WTC11 (cell line): ENCODE data around the gene CCDC34. TPM values are rescaled to one million over a fixed set of nuclear protein-coding genes. Genes with fewer than 3 reads are reported as not detected.

ENCODE experiments used
- ATF2 ChIP-seq: sonication (generic); formaldehyde crosslinking; IDR thresholded peaks from 2 replicates; pipeline ENCODE4 v1.8.1; 2022; ENCODE audit warnings: low read depth, missing genetic modification reagents, borderline replicate concordance
- ERG ChIP-seq: fragments of 250-450 bp; sonication (Bioruptor Pico); IDR thresholded peaks from 2 replicates; pipeline ENCODE4 v1.8.0; 2021; ENCODE audit warnings: mild to moderate bottlenecking
- ESRRA ChIP-seq: sonication (generic); formaldehyde crosslinking; IDR thresholded peaks from 2 replicates; pipeline ENCODE4 v1.8.1; 2022; ENCODE audit warnings: mild to moderate bottlenecking, missing genetic modification reagents, borderline replicate concordance
- FOXP4 ChIP-seq: sonication (generic); formaldehyde crosslinking; IDR thresholded peaks from 2 replicates; pipeline ENCODE4 v1.8.0; 2022; ENCODE audit warnings: mild to moderate bottlenecking, missing genetic modification reagents
- GRHL2 ChIP-seq: fragments of 250-450 bp; sonication (Bioruptor Pico); IDR thresholded peaks from 2 replicates; pipeline ENCODE4 v1.8.0; 2022; ENCODE audit warnings: mild to moderate bottlenecking, moderate library complexity; ENCODE audit not compliant: insufficient replicate concordance, severe bottlenecking
- HMGA2 ChIP-seq: fragments of 250-450 bp; sonication (Bioruptor Pico); IDR thresholded peaks from 2 replicates; pipeline ENCODE4 v1.4.0; 2021; ENCODE audit warnings: mild to moderate bottlenecking, moderate library complexity
- NR1H2 ChIP-seq: sonication (generic); formaldehyde crosslinking; IDR thresholded peaks from 2 replicates; pipeline ENCODE4 v1.9.0; 2021; ENCODE audit warnings: mild to moderate bottlenecking, moderate library complexity, missing genetic modification reagents
- PREB ChIP-seq: sonication (generic); formaldehyde crosslinking; IDR thresholded peaks from 2 replicates; pipeline ENCODE4 v1.8.1; 2022; ENCODE audit warnings: mild to moderate bottlenecking, missing genetic modification reagents, moderate library complexity, borderline replicate concordance
- RORB ChIP-seq: fragments of 250-450 bp; sonication (Bioruptor Pico); IDR thresholded peaks from 2 replicates; pipeline ENCODE4 v1.9.0; 2021; ENCODE audit warnings: mild to moderate bottlenecking
- SMAD3 ChIP-seq: sonication (generic); formaldehyde crosslinking; IDR thresholded peaks from 2 replicates; pipeline ENCODE4 v1.8.0; 2022; ENCODE audit warnings: missing genetic modification reagents, mild to moderate bottlenecking, borderline replicate concordance
- STAT6 ChIP-seq: sonication (generic); formaldehyde crosslinking; conservative IDR thresholded peaks from 2 replicates; pipeline ENCODE4 v1.8.1; 2023; ENCODE audit warnings: mild to moderate bottlenecking, low read depth, missing genetic modification reagents, moderate library complexity
- USF2 ChIP-seq: sonication (generic); formaldehyde crosslinking; IDR thresholded peaks from 2 replicates; pipeline ENCODE4 v1.8.1; 2023; ENCODE audit warnings: mild to moderate bottlenecking, missing genetic modification reagents, moderate library complexity
- ZNF138 ChIP-seq: sonication (generic); formaldehyde crosslinking; conservative IDR thresholded peaks from 2 replicates; pipeline ENCODE4 v1.8.1; 2022; ENCODE audit warnings: mild to moderate bottlenecking, moderate library complexity, missing genetic modification reagents
- ZNF219 ChIP-seq: sonication (generic); formaldehyde crosslinking; IDR thresholded peaks from 2 replicates; pipeline ENCODE4 v1.8.0; 2023; ENCODE audit warnings: missing genetic modification reagents, mild to moderate bottlenecking, borderline replicate concordance
- ZNF512 ChIP-seq: sonication (generic); formaldehyde crosslinking; IDR thresholded peaks from 2 replicates; pipeline ENCODE4 v1.8.1; 2022; ENCODE audit warnings: missing genetic modification reagents, borderline replicate concordance
- total RNA-seq: library from RNA; stranded (reverse); gene quantifications from 3 replicates; pipeline ENCODE4 v1.2.3, GENCODE V29; 2021
- TF ChIP-seq, protein P1 (sequence below): fragments of 200-600 bp; IDR thresholded peaks from 2 replicates; pipeline ENCODE4 v1.8.0; 2022; ENCODE audit warnings: antibody characterized with exemption
- TF ChIP-seq, protein P2 (sequence below): sonication (generic); formaldehyde crosslinking; IDR thresholded peaks from 2 replicates; pipeline ENCODE4 v1.8.1; 2023; ENCODE audit warnings: mild to moderate bottlenecking, missing genetic modification reagents
- TF ChIP-seq, protein P3 (sequence below): fragments of 250-450 bp; sonication (Bioruptor Pico); IDR thresholded peaks from 2 replicates; pipeline ENCODE4 v1.9.0; 2021; ENCODE audit warnings: moderate library complexity, mild to moderate bottlenecking, inconsistent platforms, borderline replicate concordance

The CCDC34 gene
- total RNA-seq, 1 experiment from 2014 or later = 23.7 TPM

DNA sequence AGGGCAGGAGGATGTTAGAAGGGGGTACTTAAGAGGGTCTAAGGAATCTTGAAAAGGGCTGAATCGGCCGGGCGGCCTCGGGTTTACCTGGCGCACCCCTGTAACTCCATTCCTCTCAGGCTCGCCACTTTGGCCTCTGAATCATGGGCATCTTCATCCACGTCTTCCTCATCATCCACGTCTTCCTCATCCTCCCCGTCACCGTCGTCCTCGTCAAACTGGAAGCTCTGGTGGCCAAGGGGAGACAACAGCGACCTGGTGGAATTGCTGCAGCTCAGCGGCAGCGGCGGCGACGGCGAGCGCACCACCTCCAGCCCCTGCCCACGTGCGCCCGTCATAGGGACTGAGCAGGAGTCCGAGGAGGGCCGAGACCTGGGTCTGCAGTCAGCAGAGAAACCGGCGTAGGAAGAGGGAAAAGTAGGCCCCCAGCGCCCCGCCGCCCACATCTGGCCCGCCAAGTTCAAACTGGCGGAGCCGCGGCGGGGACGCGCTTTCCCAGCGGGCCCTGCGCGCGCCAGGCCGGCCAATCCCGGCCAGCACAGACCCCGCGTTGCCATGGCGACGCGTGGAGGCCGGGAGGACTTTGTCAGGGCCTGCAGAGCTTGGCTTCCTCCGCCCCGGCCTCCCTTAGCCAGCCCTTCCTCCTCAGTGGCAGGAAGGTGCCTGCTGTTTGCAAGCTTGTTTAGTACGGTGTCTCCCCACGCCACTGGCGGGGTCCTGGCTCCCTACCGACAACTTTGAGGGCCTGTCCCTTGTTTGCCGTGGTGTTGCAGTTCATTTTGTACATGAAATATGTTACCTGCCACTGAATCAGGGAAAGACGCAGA, at the start of gene CCDC34 (continued):
- TF ChIP-seq FOXP4 (CRISPR knock-in tag) (no peak), ZNF219 (CRISPR knock-in tag) (no peak), ZNF138 (CRISPR knock-in tag) (no peak), PREB (CRISPR knock-in tag) (no peak), SMAD3 (CRISPR knock-in tag) (0 out of 2 replicates have a peak, but pooled peaks have one; percentile 60), RORB (CRISPR knock-in tag) (no peak), STAT6 (no peak), ESRRA (no peak), GRHL2 (no peak), ZNF512 (no peak), ERG (CRISPR knock-in tag) (peak; percentile 87; the same call in 1 of the 2 replicates), NR1H2 (no peak), ATF2 (no peak), USF2 (no peak; the same call in 1 of the 2 replicates), HMGA2 (CRISPR knock-in tag) (no peak)
- TF ChIP-seq, protein P1, sequence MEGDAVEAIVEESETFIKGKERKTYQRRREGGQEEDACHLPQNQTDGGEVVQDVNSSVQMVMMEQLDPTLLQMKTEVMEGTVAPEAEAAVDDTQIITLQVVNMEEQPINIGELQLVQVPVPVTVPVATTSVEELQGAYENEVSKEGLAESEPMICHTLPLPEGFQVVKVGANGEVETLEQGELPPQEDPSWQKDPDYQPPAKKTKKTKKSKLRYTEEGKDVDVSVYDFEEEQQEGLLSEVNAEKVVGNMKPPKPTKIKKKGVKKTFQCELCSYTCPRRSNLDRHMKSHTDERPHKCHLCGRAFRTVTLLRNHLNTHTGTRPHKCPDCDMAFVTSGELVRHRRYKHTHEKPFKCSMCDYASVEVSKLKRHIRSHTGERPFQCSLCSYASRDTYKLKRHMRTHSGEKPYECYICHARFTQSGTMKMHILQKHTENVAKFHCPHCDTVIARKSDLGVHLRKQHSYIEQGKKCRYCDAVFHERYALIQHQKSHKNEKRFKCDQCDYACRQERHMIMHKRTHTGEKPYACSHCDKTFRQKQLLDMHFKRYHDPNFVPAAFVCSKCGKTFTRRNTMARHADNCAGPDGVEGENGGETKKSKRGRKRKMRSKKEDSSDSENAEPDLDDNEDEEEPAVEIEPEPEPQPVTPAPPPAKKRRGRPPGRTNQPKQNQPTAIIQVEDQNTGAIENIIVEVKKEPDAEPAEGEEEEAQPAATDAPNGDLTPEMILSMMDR = no peak
- TF ChIP-seq, protein P2, sequence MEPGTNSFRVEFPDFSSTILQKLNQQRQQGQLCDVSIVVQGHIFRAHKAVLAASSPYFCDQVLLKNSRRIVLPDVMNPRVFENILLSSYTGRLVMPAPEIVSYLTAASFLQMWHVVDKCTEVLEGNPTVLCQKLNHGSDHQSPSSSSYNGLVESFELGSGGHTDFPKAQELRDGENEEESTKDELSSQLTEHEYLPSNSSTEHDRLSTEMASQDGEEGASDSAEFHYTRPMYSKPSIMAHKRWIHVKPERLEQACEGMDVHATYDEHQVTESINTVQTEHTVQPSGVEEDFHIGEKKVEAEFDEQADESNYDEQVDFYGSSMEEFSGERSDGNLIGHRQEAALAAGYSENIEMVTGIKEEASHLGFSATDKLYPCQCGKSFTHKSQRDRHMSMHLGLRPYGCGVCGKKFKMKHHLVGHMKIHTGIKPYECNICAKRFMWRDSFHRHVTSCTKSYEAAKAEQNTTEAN (CRISPR knock-in tag) = peak; percentile 32; the same call in 1 of the 2 replicates
- TF ChIP-seq, protein P3, sequence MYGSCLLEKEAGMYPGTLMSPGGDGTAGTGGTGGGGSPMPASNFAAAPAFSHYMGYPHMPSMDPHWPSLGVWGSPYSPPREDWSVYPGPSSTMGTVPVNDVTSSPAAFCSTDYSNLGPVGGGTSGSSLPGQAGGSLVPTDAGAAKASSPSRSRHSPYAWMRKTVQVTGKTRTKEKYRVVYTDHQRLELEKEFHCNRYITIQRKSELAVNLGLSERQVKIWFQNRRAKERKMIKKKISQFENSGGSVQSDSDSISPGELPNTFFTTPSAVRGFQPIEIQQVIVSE (CRISPR knock-in tag) = no peak
